DMS 273 (cell line): ENCODE results near the gene SHLD1.
"Not testable (repeated sequence)": the region's sequence is repeated elsewhere in the genome, so short reads cannot be mapped to it uniquely, and the experiment has no call there.

Source experiments
- DNase-seq: peaks from one replicate; lab custom pipeline; 2025; ENCODE audit not compliant: unreplicated experiment; lab: John Stamatoyannopoulos, UW

SHLD1 gene

DNA sequence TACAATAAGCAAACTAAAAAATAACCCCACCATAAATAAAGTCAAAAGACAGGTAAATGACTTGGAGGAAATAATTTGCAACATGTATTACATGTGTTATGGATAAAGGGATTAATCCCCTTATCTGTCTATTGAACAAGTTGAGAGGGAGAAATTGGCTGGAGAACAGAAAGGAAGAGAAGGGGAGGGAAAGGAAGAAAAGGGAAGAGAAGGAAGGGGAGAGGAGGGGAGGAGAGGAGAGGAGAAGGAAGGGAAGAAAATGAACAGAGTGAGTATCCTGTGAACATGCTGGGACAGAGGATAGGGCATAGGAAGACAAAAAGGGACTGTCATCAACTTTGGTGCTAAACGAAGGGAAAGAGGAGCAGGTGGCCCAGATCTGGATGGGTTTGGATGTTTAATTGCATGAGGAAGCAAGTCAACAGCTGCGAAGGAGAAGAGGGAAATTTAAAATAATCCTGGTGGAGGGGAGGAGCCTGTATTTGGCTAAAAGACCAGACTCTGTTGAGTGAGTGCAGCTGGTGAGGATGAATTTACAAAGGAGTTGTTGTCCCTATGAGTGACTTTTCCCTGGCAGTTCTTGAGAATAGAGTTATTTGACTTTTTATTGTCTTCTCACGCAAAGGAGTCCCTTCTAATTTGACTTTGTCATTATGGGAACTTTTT, 14.2 kb upstream of the SHLD1 start:
- DNase-seq: peak; percentile 77

DNA sequence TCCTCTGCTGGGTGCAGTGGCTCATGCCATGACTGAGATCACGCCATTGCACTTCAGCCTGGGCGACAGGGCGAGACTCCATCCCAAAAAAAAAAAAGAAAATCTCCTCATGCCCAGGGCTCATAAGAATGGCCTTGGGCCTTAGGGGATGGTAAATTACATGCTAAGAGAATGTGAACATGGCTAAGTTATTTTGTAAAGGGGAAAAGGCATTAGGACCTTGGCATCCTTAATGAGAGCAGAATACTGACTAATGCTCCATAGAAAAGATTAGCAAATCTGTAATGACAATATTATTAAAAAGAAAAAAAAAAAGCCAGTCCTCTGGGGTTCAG, 12.6 kb upstream of the SHLD1 start:
- no peak for DNase-seq

DNA sequence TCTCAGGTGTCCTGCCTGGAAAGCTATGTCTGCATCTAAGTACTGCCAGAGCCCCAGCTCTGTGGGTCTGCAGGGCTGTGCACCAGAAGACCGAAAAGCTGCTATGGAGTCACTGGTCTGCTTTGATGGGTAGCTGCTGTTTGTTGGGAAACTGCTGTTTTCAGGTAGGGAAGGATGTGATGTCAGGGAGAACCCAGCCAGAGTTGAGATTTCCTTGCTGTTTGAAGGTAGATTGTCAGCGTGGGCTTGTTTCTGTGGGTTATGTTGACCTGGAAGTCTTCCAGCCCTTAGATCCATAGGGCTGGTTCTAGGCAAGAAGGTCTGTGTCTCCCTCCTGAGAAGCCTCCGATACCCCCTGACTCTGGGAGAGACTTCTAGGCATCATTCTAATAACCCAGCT, 12.2 kb upstream of the SHLD1 start:
- no peak for DNase-seq

DNA sequence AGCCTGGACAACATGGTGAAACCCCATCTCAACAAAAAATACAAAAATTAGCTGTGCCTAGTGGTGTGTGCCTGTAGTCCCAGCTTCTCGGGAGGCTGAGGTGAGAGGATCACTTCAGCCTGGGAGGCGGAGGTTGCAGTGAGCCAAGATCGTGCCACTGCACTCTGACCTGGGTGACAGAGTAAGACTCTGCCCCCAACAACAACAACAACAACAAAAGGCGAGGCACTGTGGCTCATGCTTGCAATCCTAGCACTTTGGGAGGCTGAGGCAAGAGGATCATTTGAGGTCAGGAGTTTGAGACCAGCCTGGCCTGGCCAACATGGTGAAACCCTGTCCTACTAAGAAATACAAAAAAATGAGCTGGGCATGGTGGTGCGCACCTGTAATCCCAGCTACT, 9.6 kb upstream of the SHLD1 start:
- not testable (repeated sequence) for DNase-seq

DNA sequence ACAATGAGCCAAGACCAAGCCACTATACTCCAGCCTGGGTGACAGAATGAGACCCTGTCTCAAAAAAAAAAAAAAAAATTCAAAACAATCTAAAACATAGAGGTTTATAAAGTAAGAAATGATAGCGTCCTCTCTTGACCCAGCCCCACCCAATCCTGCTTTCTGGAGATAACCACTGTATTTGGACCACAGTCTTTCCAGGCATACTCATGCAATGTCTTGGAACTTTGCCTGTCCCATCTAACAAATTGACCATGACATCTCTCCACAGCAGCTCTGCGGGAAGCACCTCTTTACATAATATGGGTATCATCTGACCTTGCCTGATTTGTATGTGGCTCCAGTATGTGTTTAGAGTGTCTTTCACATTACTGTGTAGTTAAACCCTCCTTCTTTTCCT, 9.1 kb upstream of the SHLD1 start:
- no peak for DNase-seq

DNA sequence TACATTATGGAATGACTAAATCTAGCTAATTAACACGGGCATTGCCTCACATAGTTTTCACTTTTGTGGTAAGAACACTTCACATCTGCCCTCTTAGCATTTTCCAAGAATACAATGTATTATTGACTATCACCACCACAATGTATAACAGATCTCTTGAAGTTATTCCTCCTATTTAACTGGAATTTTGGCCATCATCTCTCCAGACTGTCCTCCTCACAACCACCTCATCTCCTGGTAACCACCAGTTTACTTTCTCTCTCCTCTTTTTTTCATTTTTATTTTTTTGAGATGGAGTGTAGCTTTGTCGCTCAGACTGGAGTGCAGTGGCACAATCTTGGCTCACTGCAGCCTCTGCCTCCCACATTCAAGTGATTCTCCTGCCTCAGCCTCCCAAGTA, 8.2 kb upstream of the SHLD1 start:
- no peak for DNase-seq

DNA sequence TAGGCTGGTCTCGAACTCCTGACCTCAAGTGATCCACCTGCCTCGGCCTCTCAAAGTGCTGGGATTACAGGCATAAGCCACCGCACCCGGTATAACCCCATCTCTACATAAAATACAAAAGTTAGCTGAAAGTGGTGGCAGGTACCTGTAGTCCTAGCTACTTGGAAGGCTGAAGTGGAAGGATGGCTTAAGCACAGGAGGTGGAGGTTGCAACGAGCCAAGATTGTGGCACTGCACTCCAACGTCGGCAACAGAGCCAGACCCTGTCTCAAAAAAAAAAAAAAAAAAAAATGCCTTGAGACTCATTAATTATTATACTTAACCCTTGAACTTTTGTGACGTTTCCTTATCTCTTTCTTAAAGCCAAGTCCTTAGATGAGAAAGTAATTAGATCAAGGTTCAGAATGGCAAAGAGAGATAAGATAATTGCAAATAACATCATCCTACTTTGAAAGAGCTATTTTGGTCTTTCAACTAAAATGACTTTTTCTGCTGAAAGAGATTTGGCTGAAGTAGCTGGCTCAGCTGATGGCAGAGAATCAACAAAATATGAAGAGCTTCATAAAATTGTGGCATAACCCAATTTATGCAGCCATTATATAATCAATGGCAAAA, 4.7 kb upstream of the SHLD1 start:
- no peak for DNase-seq

DNA sequence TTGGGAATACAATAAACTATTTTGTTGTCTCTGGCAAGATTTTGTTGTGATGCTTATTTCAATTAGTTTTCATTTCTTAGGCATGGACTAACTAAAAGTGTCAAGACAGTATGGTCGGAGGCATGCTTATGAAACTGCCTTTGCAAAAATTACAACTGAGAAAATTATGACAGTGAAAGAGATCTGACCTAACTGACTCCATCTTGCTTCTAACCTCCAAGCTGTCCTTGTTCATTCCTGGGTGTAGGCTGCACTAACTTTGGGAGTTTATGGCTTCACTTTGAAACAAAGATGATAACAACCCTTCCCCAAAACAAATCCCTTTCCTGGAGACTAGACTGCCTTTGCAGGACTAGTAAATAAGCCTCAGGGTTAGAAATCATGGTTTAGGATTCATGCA, 4.1 kb upstream of the SHLD1 start:
- no peak for DNase-seq

DNA sequence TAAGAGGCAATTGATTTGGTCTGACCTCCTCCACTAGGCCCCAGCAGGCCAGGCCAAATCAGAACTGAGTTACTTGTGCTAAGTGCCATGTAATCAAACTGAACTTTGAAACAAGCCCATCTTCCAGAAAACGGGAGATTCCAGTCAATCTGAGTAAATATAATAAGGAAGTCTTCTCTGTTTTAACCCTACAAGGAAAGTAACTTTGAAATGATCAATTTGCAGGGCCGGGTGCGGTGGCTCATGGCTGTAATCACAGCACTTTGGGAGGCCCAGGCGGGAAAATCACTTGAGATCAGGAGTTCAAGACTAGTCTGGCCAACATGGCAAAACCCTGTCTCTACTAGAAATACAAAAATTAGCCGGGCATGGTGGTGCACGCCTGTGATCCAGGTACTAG, 2.0 kb upstream of the SHLD1 start:
- no peak for DNase-seq

DNA sequence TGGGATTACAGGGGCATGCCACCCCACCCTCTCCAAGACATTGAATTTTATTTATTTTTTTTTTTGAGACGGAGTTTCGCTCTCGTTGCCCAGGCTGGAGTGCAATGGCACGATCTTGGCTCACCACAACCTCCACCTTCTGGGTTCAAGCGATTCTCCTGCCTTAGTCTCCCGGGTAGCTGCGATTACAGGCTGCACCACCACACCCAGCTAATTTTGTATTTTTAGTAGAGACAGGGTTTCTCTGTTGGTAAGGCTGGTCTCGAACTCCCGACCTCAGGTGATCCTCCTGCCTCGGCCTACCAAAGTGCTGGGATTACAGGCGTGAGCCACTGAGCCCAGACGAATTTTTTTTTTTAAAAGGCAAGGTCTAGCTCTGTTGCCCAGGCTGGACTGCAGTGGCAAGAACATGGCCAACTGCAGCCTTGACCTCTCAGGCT, 669 bp upstream of the SHLD1 start:
- DNase-seq: not testable (repeated sequence)

DNA sequence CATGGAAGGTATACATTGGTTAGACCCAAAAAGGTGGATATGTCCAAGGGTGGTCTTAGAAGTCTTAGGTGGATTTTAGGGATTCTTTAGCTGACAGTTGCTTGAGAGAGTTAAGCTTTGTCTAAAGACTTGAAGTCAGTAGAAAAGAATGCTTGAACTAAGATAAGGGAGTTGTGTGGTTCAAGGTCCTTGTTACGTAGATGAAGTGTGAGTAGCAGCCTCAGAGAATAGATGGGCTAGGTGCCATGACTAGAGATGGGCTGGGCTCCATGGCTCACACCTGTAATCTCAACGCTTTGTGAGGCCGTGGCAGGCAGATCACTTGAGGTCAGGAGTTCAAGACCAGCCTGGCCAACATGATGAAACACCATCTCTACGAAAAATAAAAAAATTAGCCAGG, 1.7 kb downstream of the SHLD1 start:
- DNase-seq: no peak

DNA sequence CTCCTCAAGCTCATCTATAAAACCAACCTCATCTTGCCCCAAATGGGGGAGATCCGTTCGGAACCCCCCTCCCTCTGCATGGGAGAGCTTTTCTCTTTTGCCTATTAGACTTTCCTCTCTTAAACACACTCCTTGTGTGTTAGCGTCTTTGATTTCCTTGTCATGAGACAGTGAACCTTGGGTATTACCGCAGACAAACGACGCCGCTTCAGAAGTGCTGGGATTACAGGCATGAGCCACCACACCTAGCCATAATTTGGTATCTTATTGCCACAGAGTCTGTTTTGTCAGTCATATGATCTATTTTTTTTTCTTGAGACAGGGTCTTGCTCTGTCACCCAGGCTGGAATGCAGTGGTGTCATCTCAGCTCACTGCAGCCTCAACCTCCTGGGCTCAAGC, 3.6 kb downstream of the SHLD1 start:
- DNase-seq: no peak

DNA sequence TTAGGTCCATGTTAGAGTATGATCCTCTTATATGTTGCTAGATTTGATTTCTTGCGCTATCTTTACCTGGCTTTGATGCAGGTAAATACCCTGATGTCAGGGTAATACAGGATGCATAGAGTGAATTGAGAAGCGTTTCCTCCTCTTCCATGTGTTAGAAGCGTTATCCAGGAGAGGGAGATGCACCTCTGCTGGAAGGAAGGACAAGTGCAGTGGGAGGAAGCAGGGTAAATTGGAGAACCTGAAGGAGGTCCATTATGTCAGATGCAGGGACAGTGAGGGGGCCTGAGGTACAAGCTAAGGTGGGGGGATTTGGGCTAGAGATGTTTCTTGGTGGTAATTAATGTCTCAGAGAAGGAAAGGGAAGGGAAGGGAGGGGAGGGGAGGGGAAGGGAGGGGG, 7.7 kb downstream of the SHLD1 start:
- DNase-seq: no peak

DNA sequence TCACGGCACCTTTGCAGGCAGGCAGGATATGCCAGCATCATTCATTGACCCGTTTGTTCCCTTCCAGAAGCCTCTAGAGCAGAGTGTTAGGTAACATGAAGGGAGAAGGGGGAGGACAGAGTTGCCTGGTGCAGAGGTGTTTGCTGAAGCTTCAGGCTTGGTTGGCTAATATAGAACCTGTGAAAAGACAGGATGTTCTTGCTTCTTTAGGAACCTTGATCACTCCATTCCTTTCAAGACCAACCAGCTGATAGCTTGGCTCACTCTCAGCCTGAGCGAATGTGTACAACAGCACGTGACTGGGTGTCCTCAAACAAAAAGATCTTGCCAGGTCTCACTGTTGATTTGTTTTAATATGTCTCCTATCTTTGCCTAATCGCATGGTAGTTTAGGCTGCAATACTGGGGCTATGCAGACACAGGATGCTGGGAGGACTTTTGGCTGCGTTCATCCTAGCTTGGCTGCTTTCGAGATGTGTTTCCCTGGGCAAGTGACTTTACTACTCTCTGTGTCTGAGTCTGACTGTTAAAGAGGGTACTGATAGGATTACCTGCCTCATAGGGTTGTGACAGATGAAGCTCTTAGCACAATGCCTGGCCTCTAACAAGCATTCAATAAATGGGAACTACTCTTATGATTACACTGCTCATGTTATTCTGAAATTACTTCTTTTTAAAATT, 16.0 kb downstream of the SHLD1 start:
- no peak for DNase-seq

DNA sequence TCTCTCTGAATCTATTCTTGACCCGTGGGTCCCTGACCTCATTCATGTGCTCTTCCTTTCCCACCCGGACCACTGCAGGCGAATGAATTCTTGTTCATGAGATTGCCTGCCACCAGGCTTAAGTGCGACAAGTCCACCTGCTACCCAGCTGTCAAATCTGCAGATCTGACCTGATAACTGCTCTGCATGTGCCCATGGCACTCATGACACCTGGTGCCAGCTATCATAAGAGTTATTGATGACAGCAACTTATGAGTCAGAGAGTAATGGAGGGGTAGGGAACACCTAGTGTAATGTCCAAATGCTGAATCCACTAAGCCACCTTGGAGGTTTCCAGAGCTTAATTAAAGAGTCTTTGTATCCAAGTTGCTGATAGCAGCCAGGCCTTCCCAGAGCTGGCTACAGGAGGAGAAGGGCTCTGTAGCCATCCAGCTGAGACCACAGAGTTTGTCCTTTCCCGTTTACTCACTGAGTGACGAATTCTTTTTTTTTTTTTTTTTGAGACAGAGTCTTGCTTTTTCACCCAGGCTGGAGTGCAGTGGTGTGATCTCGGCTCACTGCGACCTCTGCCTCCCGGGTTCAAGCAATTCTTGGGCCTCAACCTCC, 17.4 kb downstream of the SHLD1 start:
- no peak for DNase-seq

DNA sequence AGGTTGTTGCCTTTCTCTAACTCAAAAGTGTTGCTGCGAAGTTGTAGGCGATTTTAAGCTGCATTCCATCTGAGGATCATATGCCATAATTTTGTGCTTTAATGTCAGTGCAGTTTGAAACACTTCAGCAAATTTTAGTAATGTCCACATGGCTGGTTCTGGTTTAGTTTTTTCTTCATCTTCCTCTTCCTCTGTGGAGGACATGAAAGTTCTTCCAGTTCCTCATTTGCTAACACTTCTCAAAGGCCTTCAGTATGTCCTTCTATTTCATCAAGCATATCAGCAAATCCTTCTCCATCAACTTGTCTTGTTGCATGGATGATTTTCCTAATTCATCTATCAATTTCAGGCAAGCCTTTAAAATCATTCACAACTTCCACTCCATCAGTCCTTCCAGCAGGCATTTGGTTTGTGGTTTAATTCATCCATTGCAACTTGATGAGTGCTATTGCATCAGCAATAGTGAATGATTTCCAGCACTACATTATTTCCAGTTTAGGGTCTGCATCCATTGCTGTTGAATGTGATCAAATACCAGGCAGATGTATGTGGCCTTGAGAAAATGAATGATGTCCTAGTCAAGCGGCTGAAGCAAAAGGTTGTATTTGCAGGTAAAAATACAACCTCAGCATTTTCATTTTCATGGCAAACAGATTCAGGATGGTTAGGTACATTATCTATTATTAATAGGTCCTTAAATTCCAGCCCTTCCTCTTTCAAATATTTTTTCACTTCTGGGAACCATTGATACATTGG, 20.2 kb downstream of the SHLD1 start:
- no peak for DNase-seq

DNA sequence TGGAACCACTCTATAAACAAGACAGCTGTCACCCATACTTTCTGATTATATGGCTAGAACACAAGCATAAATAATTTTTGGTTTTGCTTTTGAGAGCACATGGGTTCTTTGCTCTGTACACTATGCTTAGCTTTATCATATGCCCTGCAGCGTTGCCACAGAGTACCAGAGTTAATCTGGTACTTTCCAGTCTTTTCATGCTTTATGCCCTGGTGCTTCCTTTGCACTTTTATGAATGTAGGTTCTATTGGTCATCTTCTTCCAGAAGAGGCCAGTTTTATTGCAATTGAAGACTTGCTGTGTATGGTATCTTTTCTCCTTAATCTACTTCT, 20.8 kb downstream of the SHLD1 start:
- DNase-seq: no peak

DNA sequence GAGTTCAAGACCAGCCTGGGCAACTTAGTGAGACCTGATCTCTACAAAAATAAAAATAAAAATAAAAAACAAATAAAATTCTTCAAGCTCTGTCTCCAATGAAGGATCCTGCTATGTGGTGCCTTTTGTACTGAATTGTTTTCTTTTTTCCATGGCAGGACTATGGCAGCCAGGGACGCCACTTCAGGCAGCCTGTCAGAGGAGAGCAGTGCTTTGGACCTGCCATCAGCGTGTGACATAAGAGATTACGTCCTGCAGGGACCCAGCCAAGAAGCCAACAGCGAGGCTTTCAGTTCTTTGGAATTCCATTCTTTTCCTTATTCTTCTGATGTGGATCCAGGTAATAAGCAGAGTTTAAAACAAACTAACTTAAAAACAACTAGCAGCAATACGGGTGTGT, 22.5 kb downstream of the SHLD1 start:
- no peak for DNase-seq

DNA sequence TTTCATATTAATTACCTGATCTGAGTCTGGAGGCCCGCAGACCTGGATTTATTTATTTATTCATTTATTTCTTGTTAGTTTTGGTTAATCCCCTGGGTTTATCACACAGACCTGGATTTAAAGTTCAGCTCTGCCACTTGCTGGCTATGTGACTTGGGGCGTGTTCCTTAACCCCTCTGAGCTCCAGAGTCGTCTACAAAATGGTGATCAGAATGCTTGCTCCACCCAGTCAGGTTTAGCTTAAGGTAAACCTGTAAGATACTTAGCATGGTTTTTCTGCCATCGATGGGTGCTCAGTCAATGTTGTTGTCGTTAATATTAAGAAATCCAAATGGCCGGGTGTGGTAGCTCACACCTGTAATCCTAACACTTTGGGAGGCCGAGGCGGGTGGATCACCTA, 23.4 kb downstream of the SHLD1 start:
- DNase-seq: no peak

DNA sequence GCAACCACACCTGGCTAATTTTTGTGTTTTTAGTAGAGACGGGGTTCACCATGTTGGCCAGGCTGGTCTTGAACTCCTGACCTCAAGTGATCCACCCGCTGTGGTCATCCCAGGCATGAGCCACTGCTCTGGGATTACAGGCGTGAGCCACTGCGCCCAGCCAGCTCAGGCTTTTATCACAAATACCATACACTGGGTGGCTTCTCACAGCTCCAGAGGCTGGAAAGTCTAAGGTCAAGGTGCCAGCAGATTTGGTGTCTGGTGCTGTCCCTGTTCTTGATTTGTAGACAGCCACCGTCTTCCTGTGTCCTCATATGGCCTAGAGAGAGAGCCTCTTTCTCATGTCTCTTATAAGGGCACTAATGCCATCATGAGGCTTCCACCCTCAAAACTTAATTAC, 25.9 kb downstream of the SHLD1 start:
- DNase-seq: no peak

DNA sequence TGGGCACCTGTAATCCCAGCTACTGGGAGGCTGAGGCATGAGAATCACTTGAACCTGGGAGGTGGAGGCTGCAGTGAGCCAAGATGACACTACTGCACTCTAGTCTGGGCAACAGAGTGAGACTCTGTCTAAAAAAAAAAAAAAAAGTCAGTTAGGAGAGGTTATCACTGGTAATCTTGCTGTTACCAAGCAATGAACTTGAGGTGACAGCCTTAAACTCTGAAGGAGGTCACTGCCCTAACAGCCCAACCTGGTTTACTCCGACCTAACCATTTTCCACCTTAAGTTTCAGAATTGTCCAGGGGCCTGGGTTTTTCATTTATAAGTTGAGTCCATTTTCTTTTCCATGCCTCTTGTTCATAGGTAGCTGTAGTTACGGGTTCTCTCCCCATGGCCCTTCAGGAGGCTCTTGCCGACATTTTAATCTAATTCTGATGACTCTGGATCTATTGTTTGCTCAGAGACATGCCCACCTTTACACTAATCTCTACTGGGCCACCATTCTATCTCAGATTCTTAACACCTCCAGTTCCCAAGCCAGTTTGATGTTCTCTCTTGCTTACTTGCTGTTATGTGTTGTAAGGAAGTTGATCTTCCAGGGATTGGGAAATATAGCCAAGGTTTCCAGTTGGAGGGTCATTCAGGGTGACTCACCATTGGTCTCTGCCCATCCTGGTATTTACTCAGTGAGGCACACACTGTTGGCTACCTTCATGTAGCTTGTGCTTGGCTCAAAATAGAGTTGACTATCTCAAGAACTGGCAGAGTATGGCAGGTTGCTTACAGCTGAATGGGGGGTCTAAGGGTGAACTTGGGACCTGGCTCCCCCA, 29.1 kb downstream of the SHLD1 start:
- DNase-seq: no peak
